Adrenal gland (tissue), 5 donors: ENCODE measurements around the gene CEBPE.

Experiments
- CTCF ChIP-seq, 6 experiments: fragments of 450-650 bp in 4 of 6; fragments of 200-600 bp in 2 of 6; sonication (generic) in 1 of 6; IDR thresholded peaks; 1 replicate in 5 of 6; 2 replicates in 1 of 6; pipeline versions ENCODE4 v1.5.1 to v1.8.0; 2016 to 2021; ENCODE audit warnings: antibody characterized with exemption in 6 of 6, mild to moderate bottlenecking in 2 of 6, moderate library complexity in 1 of 6
- POLR2A ChIP-seq, 2 donors: fragments of 450-650 bp; IDR thresholded peaks; one replicate each; pipeline ENCODE4 v1.6.1; 2017; ENCODE audit warnings: antibody characterized with exemption in 2 of 2, mild to moderate bottlenecking in 2 of 2, moderate library complexity in 1 of 2
- donor health status: DM: no; HTN: no; CAD: no.

GRCh38 chr14:23117371-23118020, 1.6 kb downstream of the CEBPE start:
- no peak for TF ChIP-seq CTCF (IDR thresholded peaks at IDR 0.05)
- no peak for TF ChIP-seq POLR2A (IDR thresholded peaks at IDR 0.05)
